M059J (cell line): ENCODE measurements around the gene JAKMIP1. TPM values are rescaled to one million over a fixed set of nuclear protein-coding genes. Genes with fewer than 3 reads are reported as not detected.
"Not testable (repeated sequence)": the region's sequence is repeated elsewhere in the genome, so short reads cannot be mapped to it uniquely, and the experiment has no call there.

Source experiments
- DNase-seq: peaks from one replicate; pipeline ENCODE4 v3.0.0-alpha.2; 2012; ENCODE audit warnings: low read depth
- total RNA-seq: library from RNA; depleted of rRNA; stranded (reverse); fragments of >200 nt; shearing (Covaris generic); gene quantifications from 2 replicates; pipeline ENCODE4 v1.2.3, GENCODE V29; 2014

The JAKMIP1 gene
- total RNA-seq, 1 experiment from 2014 or later, result not detected

- DNase-seq, result no peak
These were observed 186.8 kb downstream of the JAKMIP1 start for GRCh38 chr4:6013564-6013963.

- DNase-seq, result no peak
These were observed 188.1 kb downstream of the JAKMIP1 start for GRCh38 chr4:6012200-6012599.

GRCh38 chr4:6011686-6012085, 188.7 kb downstream of the JAKMIP1 start:
- DNase-seq, result no peak

- DNase-seq, result no peak
These were observed 189.1 kb downstream of the JAKMIP1 start for GRCh38 chr4:6011271-6011671.

- DNase-seq, result no peak
These were observed 189.6 kb downstream of the JAKMIP1 start for GRCh38 chr4:6010789-6011188.

- DNase-seq, result no peak
These were observed 190.9 kb downstream of the JAKMIP1 start for GRCh38 chr4:6009452-6009851.

- DNase-seq, result no peak
These were observed 191.5 kb downstream of the JAKMIP1 start for GRCh38 chr4:6008766-6009385.

GRCh38 chr4:6008092-6008551, 192.2 kb downstream of the JAKMIP1 start:
- DNase-seq, result no peak

GRCh38 chr4:6005175-6005574, 195.2 kb downstream of the JAKMIP1 start:
- no peak for DNase-seq

GRCh38 chr4:6003485-6003884, 196.9 kb downstream of the JAKMIP1 start:
- DNase-seq, result not testable (repeated sequence)

- no peak for DNase-seq
These were observed 197.4 kb downstream of the JAKMIP1 start for GRCh38 chr4:6002926-6003325.

- no peak for DNase-seq
These were observed 197.9 kb downstream of the JAKMIP1 start for GRCh38 chr4:6002492-6002833.

- no peak for DNase-seq
These were observed 198.5 kb downstream of the JAKMIP1 start for GRCh38 chr4:6001680-6002491.

- DNase-seq, result no peak
These were observed 200.5 kb downstream of the JAKMIP1 start for GRCh38 chr4:5999830-6000365.

- DNase-seq, result no peak
These were observed 201.0 kb downstream of the JAKMIP1 start for GRCh38 chr4:5999356-5999755.

GRCh38 chr4:5998333-5998936, 201.9 kb downstream of the JAKMIP1 start:
- peak; percentile 39 for DNase-seq

GRCh38 chr4:5996641-5997040, 203.7 kb downstream of the JAKMIP1 start:
- DNase-seq, result no peak

GRCh38 chr4:5995901-5996623, 204.3 kb downstream of the JAKMIP1 start:
- DNase-seq, result no peak

- no peak for DNase-seq
These were observed 206.2 kb downstream of the JAKMIP1 start for GRCh38 chr4:5993876-5994811.

GRCh38 chr4:5993346-5993745, 207.0 kb downstream of the JAKMIP1 start:
- DNase-seq, result not testable (repeated sequence)

- DNase-seq, result no peak
These were observed 207.5 kb downstream of the JAKMIP1 start for GRCh38 chr4:5992828-5993321.
